ENCODE measurements around the gene CNP. TPM values are rescaled to one million over a fixed set of nuclear protein-coding genes. Genes with fewer than 3 reads are reported as not detected.
"Not testable (repeated sequence)": the region's sequence is repeated elsewhere in the genome, so short reads cannot be mapped to it uniquely, and the experiment has no call there.

The CNP gene
- total RNA-seq, 1 donor from 2014 or later: 25.1 TPM

- Histone ChIP-seq H3K36me3 (ENCODE audit: control insufficient read depth in 3 of 3, insufficient read depth in 3 of 3, low read length in 3 of 3) (no peaks in the 10 kb centered on the region), H3K4me1 (ENCODE audit: control insufficient read depth in 3 of 3, insufficient read depth in 3 of 3, low read length in 3 of 3) (peaks cover 5 to 11% (median 10%) of the 10 kb centered on the region in 3 donors), H3K9me3 (ENCODE audit: control insufficient read depth in 3 of 3, low read length in 3 of 3) (no peaks in the 10 kb centered on the region), H3K4me3 (ENCODE audit: low read length in 3 of 3) (no peak overlapping the region), H3K9ac (ENCODE audit: low read depth in 1 of 3, low read length in 3 of 3) (no peak overlapping the region), H3K27me3 (ENCODE audit: control insufficient read depth in 3 of 3, insufficient read depth in 3 of 3, low read length in 3 of 3) (no peaks in the 10 kb centered on the region), H3K27ac (ENCODE audit: low read depth, low read length) (no peak overlapping the region)
Measured at GRCh38 chr17:41928693-41929251, 37.8 kb upstream of the CNP start.

GRCh38 chr17:41930009-41930832, 36.4 kb upstream of the CNP start, which contains the start of gene ODAD4:
TSS of gene ODAD4 (plus strand) at chr17:41930617. CDS start at chr17:41930724, 107 bp downstream.
- H3K4me3 ChIP-seq (ENCODE audit: low read length in 3 of 3): peak within 1 kb of the TSS; percentile 84 to 92 (median 91)
- peak within 1 kb of the TSS; percentile 76 for H3K27ac ChIP-seq (ENCODE audit: low read depth, low read length)
- H3K36me3 ChIP-seq (ENCODE audit: control insufficient read depth in 3 of 3, insufficient read depth in 3 of 3, low read length in 3 of 3): no peaks in the 10 kb centered on the region
- H3K9ac ChIP-seq (ENCODE audit: low read depth in 1 of 3, low read length in 3 of 3): peak within 1 kb of the TSS; percentile 71 to 91 (median 86)
- peaks cover 5 to 11% (median 10%) of the 10 kb centered on the region in 3 donors for H3K4me1 ChIP-seq (ENCODE audit: control insufficient read depth in 3 of 3, insufficient read depth in 3 of 3, low read length in 3 of 3)
- no peaks in the 10 kb centered on the region for H3K9me3 ChIP-seq (ENCODE audit: control insufficient read depth in 3 of 3, low read length in 3 of 3)
- no peaks in the 10 kb centered on the region for H3K27me3 ChIP-seq (ENCODE audit: control insufficient read depth in 3 of 3, insufficient read depth in 3 of 3, low read length in 3 of 3)

- Histone ChIP-seq H3K9ac (ENCODE audit: low read depth in 1 of 3, low read length in 3 of 3) (peak overlapping the region; percentile 71 to 91 (median 86)), H3K4me1 (ENCODE audit: control insufficient read depth in 3 of 3, insufficient read depth in 3 of 3, low read length in 3 of 3) (peaks cover 5 to 11% (median 10%) of the 10 kb centered on the region in 3 donors), H3K4me3 (ENCODE audit: low read length in 3 of 3) (peak overlapping the region; percentile 84 to 92 (median 91)), H3K27ac (ENCODE audit: low read depth, low read length) (peak overlapping the region; percentile 76)
- H3K36me3 ChIP-seq (ENCODE audit: control insufficient read depth in 3 of 3, insufficient read depth in 3 of 3, low read length in 3 of 3); H3K9me3 ChIP-seq (ENCODE audit: control insufficient read depth in 3 of 3, low read length in 3 of 3); H3K27me3 ChIP-seq (ENCODE audit: control insufficient read depth in 3 of 3, insufficient read depth in 3 of 3, low read length in 3 of 3): not testable (repeated sequence)
Measured at GRCh38 chr17:41930833-41931156, 35.8 kb upstream of the CNP start.

- H3K9me3 ChIP-seq (ENCODE audit: control insufficient read depth in 3 of 3, low read length in 3 of 3); H3K4me3 ChIP-seq (ENCODE audit: low read length in 3 of 3); H3K27me3 ChIP-seq (ENCODE audit: control insufficient read depth in 3 of 3, insufficient read depth in 3 of 3, low read length in 3 of 3); H3K27ac ChIP-seq (ENCODE audit: low read depth, low read length); H3K36me3 ChIP-seq (ENCODE audit: control insufficient read depth in 3 of 3, insufficient read depth in 3 of 3, low read length in 3 of 3); H3K9ac ChIP-seq (ENCODE audit: low read depth in 1 of 3, low read length in 3 of 3): not testable (repeated sequence)
- peaks cover 5 to 11% (median 10%) of the 10 kb centered on the region in 3 donors for H3K4me1 ChIP-seq (ENCODE audit: control insufficient read depth in 3 of 3, insufficient read depth in 3 of 3, low read length in 3 of 3)
Measured at GRCh38 chr17:41931715-41932114, 34.9 kb upstream of the CNP start.

DNA sequence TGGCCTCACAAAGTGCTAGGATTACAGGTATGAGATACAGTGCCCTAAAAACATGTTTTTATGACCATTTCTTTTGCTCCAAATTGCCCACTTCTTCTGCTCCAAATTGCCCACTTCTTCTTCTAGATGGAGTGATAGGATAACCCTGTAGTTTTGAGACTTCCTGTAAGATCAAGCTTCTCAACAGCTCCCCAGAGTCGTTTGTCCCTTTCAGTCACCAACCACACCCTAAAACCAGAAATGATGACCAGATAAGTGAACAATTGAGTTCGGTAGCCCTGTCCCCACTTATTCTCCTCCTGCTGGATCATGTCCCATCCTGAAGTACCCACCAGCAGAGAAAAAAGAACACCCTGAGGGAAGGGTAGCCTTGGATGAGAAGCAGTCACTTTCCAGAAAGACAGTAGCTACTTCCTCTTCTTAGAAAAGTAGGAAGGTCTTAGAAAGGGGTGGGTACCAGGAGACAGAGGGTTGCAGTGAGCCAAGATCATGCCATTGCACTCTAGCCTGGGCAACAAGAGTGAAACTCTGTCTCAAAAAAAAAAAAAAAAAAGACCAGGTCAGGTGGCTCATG, 33.7 kb upstream of the CNP start:
- no peaks in the 10 kb centered on the region for H3K36me3 ChIP-seq (ENCODE audit: control insufficient read depth in 3 of 3, insufficient read depth in 3 of 3, low read length in 3 of 3)
- H3K9me3 ChIP-seq (ENCODE audit: control insufficient read depth in 3 of 3, low read length in 3 of 3): no peaks in the 10 kb centered on the region
- H3K27me3 ChIP-seq (ENCODE audit: control insufficient read depth in 3 of 3, insufficient read depth in 3 of 3, low read length in 3 of 3): no peaks in the 10 kb centered on the region
- no peak overlapping the region for H3K4me3 ChIP-seq (ENCODE audit: low read length in 3 of 3)
- no peak overlapping the region for H3K27ac ChIP-seq (ENCODE audit: low read depth, low read length)
- H3K4me1 ChIP-seq (ENCODE audit: control insufficient read depth in 3 of 3, insufficient read depth in 3 of 3, low read length in 3 of 3): peaks cover 13 to 19% (median 18%) of the 10 kb centered on the region in 3 donors
- H3K9ac ChIP-seq (ENCODE audit: low read depth in 1 of 3, low read length in 3 of 3): no peak overlapping the region

GRCh38 chr17:41935641-41936040, 31.0 kb upstream of the CNP start:
- no peak overlapping the region for H3K27ac ChIP-seq (ENCODE audit: low read depth, low read length)
- no peaks in the 10 kb centered on the region for H3K36me3 ChIP-seq (ENCODE audit: control insufficient read depth in 3 of 3, insufficient read depth in 3 of 3, low read length in 3 of 3)

DNA sequence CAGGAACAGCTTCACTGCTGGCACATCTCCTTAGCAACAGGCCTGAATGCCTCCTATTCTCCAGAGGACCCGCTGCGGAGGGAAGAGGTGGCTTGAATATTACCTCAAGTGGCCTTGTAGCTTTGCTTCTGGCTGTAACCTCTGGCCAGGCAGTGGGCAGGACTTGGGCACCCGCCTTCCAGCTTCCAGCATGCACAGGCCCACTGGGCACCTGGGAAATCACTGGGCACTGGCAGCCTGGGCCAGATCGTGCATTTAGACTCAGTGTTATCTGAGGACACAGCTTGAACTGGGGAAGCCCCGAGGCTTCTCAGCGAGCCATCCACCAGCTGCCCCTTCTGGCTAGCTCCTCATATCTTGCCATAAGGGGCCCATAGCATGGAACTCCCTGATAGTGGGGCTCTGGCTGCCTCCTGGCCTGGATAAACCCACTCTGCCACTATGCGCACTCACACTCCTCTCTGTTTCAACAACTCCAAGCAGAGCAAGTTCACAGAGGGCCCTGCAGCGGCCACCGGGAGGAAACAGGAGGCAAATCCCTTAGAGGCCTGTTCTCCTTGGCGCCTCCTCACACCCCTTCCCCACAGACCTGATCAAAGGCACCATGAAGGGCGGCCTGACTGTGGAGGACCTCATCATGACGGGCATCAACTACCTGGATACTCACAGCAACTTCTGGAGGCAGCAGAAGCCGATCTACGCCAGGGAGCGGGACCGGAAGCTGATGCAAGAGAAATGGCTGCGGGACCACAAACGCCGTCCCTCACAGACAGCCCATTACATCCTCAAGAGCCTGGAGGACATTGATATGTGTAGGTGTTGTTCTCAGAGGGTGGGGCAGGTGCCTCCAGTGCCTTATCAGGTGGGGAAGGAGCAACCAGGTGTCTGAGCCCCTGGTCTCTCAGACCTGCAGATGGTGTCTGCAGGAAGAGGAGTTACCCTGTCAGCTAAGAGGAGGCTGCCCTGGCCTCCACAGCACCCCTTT, 28.3 kb upstream of the CNP start:
- H3K27ac ChIP-seq (ENCODE audit: low read depth, low read length): peak overlapping the region; percentile 77
- peak overlapping the region; percentile 43 to 61 (median 46) for H3K4me3 ChIP-seq (ENCODE audit: low read length in 3 of 3)
- H3K27me3 ChIP-seq (ENCODE audit: control insufficient read depth in 3 of 3, insufficient read depth in 3 of 3, low read length in 3 of 3): no peaks in the 10 kb centered on the region
- H3K4me1 ChIP-seq (ENCODE audit: control insufficient read depth in 3 of 3, insufficient read depth in 3 of 3, low read length in 3 of 3): peaks cover 30 to 34% (median 31%) of the 10 kb centered on the region in 3 donors
- H3K9ac ChIP-seq (ENCODE audit: low read depth in 1 of 3, low read length in 3 of 3): peak overlapping the region; percentile 2 to 78 (median 73)
- no peaks in the 10 kb centered on the region for H3K9me3 ChIP-seq (ENCODE audit: control insufficient read depth in 3 of 3, low read length in 3 of 3)
- H3K36me3 ChIP-seq (ENCODE audit: control insufficient read depth in 3 of 3, insufficient read depth in 3 of 3, low read length in 3 of 3): no peaks in the 10 kb centered on the region

More at GRCh38 chr17:41935641-41936040, 31.0 kb upstream of the CNP start:
- Histone ChIP-seq H3K9me3 (ENCODE audit: control insufficient read depth in 3 of 3, low read length in 3 of 3) (no peaks in the 10 kb centered on the region), H3K4me3 (ENCODE audit: low read length in 3 of 3) (no peak overlapping the region), H3K27me3 (ENCODE audit: control insufficient read depth in 3 of 3, insufficient read depth in 3 of 3, low read length in 3 of 3) (no peaks in the 10 kb centered on the region), H3K9ac (ENCODE audit: low read depth in 1 of 3, low read length in 3 of 3) (no peak overlapping the region), H3K4me1 (ENCODE audit: control insufficient read depth in 3 of 3, insufficient read depth in 3 of 3, low read length in 3 of 3) (peaks cover 29 to 36% (median 34%) of the 10 kb centered on the region in 3 donors)

GRCh38 chr17:41939044-41939692, 27.4 kb upstream of the CNP start:
- no peaks in the 10 kb centered on the region for H3K9me3 ChIP-seq (ENCODE audit: control insufficient read depth in 3 of 3, low read length in 3 of 3)
- H3K4me1 ChIP-seq (ENCODE audit: control insufficient read depth in 3 of 3, insufficient read depth in 3 of 3, low read length in 3 of 3): peaks cover 30 to 34% (median 31%) of the 10 kb centered on the region in 3 donors
- H3K9ac ChIP-seq (ENCODE audit: low read depth in 1 of 3, low read length in 3 of 3): peak overlapping the region in 2 of 3 donors; percentile 73 to 78
- no peaks in the 10 kb centered on the region for H3K36me3 ChIP-seq (ENCODE audit: control insufficient read depth in 3 of 3, insufficient read depth in 3 of 3, low read length in 3 of 3)
- peak overlapping the region; percentile 5 to 61 (median 20) for H3K4me3 ChIP-seq (ENCODE audit: low read length in 3 of 3)
- H3K27me3 ChIP-seq (ENCODE audit: control insufficient read depth in 3 of 3, insufficient read depth in 3 of 3, low read length in 3 of 3): no peaks in the 10 kb centered on the region
- peak overlapping the region; percentile 77 for H3K27ac ChIP-seq (ENCODE audit: low read depth, low read length)

DNA sequence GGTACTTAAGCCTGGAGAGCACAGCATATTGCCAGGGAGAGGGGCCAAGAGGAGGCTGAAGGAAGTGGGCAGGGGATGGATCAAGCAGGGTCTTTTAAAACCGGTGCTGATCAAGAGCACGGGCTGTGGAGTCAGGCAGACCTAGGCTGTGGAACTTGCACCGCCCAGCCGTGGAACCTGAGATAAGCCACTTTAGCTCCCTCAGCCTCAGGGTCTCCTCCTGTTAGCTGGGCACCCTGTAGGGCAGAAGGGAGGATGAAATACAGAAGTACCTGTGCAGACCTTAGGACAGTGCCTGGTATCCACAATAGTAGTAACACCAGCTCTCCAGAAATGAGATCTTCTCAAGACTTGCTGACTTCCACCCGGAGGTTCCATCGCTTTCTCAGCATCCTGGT, 26.9 kb upstream of the CNP start:
- H3K4me1 ChIP-seq (ENCODE audit: control insufficient read depth in 3 of 3, insufficient read depth in 3 of 3, low read length in 3 of 3): peaks cover 30 to 34% (median 31%) of the 10 kb centered on the region in 3 donors
- H3K4me3 ChIP-seq (ENCODE audit: low read length in 3 of 3): peak overlapping the region in 1 of 3 donors; percentile 61
- H3K36me3 ChIP-seq (ENCODE audit: control insufficient read depth in 3 of 3, insufficient read depth in 3 of 3, low read length in 3 of 3): no peaks in the 10 kb centered on the region
- H3K27me3 ChIP-seq (ENCODE audit: control insufficient read depth in 3 of 3, insufficient read depth in 3 of 3, low read length in 3 of 3): no peaks in the 10 kb centered on the region
- no peaks in the 10 kb centered on the region for H3K9me3 ChIP-seq (ENCODE audit: control insufficient read depth in 3 of 3, low read length in 3 of 3)
- no peak overlapping the region for H3K27ac ChIP-seq (ENCODE audit: low read depth, low read length)
- H3K9ac ChIP-seq (ENCODE audit: low read depth in 1 of 3, low read length in 3 of 3): peak overlapping the region in 1 of 3 donors; percentile 33

Measured in skeletal muscle tissue (tissue), 4 donors.